ENCODE results near the gene PARD3.
"Not testable (repeated sequence)": the region's sequence is repeated elsewhere in the genome, so short reads cannot be mapped to it uniquely, and the experiment has no call there.

PARD3 gene

GRCh38 chr10:34088208-34088794 lies 726.8 kb downstream of the PARD3 start:
- DNase-seq: no peak

- no peak for DNase-seq
Observed at GRCh38 chr10:34087095-34087418, 728.0 kb downstream of the PARD3 start.

- DNase-seq: no peak
Observed at GRCh38 chr10:34083567-34083966, 731.5 kb downstream of the PARD3 start.

- no peak for DNase-seq
Observed at GRCh38 chr10:34081948-34082347, 733.1 kb downstream of the PARD3 start.

- DNase-seq: peak in 2 of 56 donors; percentile 12 to 38
Observed at GRCh38 chr10:34081347-34081743, 733.8 kb downstream of the PARD3 start.

GRCh38 chr10:34080485-34081346 lies 734.4 kb downstream of the PARD3 start:
- no peak for DNase-seq

GRCh38 chr10:34079702-34080484 lies 735.2 kb downstream of the PARD3 start:
- no peak for DNase-seq

- no peak for DNase-seq
Observed at GRCh38 chr10:34078745-34079470, 736.2 kb downstream of the PARD3 start.

- DNase-seq: no peak
Observed at GRCh38 chr10:34078017-34078744, 736.9 kb downstream of the PARD3 start.

GRCh38 chr10:34076443-34076842 lies 738.7 kb downstream of the PARD3 start:
- DNase-seq: no peak

- no peak for DNase-seq
Observed at GRCh38 chr10:34075254-34075926, 739.7 kb downstream of the PARD3 start.

- DNase-seq: no peak
Observed at GRCh38 chr10:34074051-34074450, 741.0 kb downstream of the PARD3 start.

GRCh38 chr10:34067741-34068140 lies 747.4 kb downstream of the PARD3 start:
- not testable (repeated sequence) for DNase-seq

- no peak for DNase-seq
Observed at GRCh38 chr10:34063592-34063991, 751.5 kb downstream of the PARD3 start.

- no peak for DNase-seq
Observed at GRCh38 chr10:34061841-34062240, 753.3 kb downstream of the PARD3 start.
